Tibial nerve (tissue), 4 donors: ENCODE data around the gene ATE1.

Experiments
- CTCF ChIP-seq, 5 experiments: fragments of 200-600 bp in 3 of 5; fragments of 450-650 bp in 2 of 5; sonication (generic) in 3 of 5; IDR thresholded peaks; one replicate each; pipeline ENCODE4 v1.5.1; 2016 to 2019; ENCODE audit warnings: antibody characterized with exemption in 5 of 5, mild to moderate bottlenecking in 3 of 5, moderate library complexity in 2 of 5
- EP300 ChIP-seq, 2 donors: sonication (generic); formaldehyde crosslinking; IDR thresholded peaks; one replicate each; pipeline ENCODE4 v1.6.1; 2017; ENCODE audit warnings: antibody characterized with exemption in 2 of 2, mild to moderate bottlenecking in 1 of 2
- POLR2A ChIP-seq, 2 donors: fragments of 450-650 bp; IDR thresholded peaks; one replicate each; pipeline ENCODE4 v1.6.1; 2017; ENCODE audit warnings: antibody characterized with exemption in 2 of 2, mild to moderate bottlenecking in 2 of 2, moderate library complexity in 2 of 2

- TF ChIP-seq CTCF (IDR thresholded peaks at IDR 0.05) (no peak), POLR2A (IDR thresholded peaks at IDR 0.05) (no peak), EP300 (IDR thresholded peaks at IDR 0.05) (no peak)
Observed at GRCh38 chr10:121772406-121772805, 155.4 kb downstream of the ATE1 start.
